ENCODE data around the gene LIN52.

Gene LIN52

DNA sequence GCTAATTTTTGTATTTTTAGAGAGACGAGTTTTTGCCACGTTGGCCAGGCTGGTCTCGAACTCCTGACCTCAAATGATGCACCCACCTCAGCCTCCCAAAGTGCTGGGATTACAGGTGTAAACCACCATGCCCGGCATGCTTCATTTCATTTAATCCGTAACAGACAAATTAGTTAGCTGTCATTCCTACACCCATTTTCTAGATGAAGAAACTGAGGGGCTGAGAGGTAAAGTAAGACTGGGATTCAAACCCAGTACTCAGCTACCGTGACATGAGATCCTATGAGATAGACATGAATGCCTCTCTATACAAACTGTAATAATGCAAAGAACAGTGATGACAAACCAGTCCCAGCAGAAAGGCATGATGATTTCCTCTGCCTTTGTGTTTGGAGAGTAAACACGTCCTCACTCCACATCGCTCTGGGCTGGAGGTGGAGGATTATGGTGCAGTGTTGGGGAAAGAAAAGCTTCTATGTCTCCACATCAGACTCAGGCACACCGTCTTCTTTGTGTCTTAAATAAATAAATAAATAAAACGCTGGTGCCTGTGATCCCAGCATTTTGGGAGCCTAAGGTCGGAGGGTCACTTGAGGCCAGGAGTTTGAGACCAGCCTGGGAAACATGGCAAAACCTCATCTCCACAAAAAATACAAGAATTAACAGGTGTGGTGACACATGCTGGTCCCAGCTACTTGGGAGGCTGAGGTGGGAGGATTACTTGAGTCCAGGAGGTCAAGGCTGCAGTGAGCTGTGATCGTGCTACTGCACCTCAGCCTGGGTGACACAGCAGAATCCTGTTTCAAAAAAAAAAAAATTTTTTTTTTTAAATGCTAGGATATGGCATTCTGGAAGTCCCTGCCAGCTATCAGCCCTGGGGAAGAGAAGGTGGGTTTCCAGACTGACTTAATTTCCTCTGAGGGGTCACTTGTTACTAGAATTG is 164.9 kb downstream of the LIN52 start:
- DNase-seq (ENCODE audit: low read depth, low spot score) = no peak
- no peak overlapping the region for H3K27ac ChIP-seq
